ENCODE results near the gene PRSS12.

DNA sequence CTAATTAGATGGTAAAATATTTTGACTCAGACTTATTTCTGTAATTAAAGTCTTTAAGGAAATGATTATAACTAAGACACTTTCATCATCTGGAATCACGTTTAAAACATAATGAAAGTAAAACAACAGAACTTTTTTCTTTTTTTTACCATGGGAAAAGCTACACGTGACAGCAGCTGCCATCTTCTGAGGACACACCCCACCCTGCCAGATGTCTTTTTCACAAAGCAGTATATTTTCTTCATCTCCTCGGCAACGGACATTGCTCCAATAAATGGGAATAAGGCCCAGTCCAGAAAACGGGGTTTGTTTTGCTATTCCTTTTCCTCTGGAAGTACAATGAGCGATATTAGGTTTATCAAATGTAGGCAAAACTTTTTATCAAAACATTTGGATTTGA is 17.5 kb downstream of the PRSS12 start:
- TF ChIP-seq, protein P1, sequence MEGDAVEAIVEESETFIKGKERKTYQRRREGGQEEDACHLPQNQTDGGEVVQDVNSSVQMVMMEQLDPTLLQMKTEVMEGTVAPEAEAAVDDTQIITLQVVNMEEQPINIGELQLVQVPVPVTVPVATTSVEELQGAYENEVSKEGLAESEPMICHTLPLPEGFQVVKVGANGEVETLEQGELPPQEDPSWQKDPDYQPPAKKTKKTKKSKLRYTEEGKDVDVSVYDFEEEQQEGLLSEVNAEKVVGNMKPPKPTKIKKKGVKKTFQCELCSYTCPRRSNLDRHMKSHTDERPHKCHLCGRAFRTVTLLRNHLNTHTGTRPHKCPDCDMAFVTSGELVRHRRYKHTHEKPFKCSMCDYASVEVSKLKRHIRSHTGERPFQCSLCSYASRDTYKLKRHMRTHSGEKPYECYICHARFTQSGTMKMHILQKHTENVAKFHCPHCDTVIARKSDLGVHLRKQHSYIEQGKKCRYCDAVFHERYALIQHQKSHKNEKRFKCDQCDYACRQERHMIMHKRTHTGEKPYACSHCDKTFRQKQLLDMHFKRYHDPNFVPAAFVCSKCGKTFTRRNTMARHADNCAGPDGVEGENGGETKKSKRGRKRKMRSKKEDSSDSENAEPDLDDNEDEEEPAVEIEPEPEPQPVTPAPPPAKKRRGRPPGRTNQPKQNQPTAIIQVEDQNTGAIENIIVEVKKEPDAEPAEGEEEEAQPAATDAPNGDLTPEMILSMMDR (IDR thresholded peaks at IDR 0.05) = no peak
- no peak for TF ChIP-seq POLR2A (IDR thresholded peaks at IDR 0.05)
